GM12892 (cell line): ENCODE measurements around the gene ZNF23.

ENCODE experiments used
- POLR2A ChIP-seq: IDR thresholded peaks from 2 replicates; pipeline ENCODE4 v1.6.1; 2011; ENCODE audit warnings: low read depth, low read length, control low read depth
- POLR2AphosphoS5 ChIP-seq: IDR thresholded peaks from 2 replicates; pipeline ENCODE4 v1.6.1; 2011; ENCODE audit warnings: low read depth, low read length, control low read depth
- TAF1 ChIP-seq: IDR thresholded peaks from 2 replicates; pipeline ENCODE4 v1.6.1; 2011; ENCODE audit warnings: low read depth, mild to moderate bottlenecking, control low read depth, low read length, borderline replicate concordance

- TF ChIP-seq POLR2A (no peak), POLR2AphosphoS5 (no peak), TAF1 (no peak)
Measured at GRCh38 chr16:71480956-71481355, 18.9 kb upstream of the ZNF23 start.
